Inflammatory macrophage treated with lipopolysaccharide for 1 hour (primary cell): Measurements from ENCODE around the gene SOCS1.

Source experiments
- DNase-seq, 2 donors: peaks; one replicate each; pipeline ENCODE4 v3.0.0-alpha.2; 2020 to 2022

SOCS1 gene

DNA sequence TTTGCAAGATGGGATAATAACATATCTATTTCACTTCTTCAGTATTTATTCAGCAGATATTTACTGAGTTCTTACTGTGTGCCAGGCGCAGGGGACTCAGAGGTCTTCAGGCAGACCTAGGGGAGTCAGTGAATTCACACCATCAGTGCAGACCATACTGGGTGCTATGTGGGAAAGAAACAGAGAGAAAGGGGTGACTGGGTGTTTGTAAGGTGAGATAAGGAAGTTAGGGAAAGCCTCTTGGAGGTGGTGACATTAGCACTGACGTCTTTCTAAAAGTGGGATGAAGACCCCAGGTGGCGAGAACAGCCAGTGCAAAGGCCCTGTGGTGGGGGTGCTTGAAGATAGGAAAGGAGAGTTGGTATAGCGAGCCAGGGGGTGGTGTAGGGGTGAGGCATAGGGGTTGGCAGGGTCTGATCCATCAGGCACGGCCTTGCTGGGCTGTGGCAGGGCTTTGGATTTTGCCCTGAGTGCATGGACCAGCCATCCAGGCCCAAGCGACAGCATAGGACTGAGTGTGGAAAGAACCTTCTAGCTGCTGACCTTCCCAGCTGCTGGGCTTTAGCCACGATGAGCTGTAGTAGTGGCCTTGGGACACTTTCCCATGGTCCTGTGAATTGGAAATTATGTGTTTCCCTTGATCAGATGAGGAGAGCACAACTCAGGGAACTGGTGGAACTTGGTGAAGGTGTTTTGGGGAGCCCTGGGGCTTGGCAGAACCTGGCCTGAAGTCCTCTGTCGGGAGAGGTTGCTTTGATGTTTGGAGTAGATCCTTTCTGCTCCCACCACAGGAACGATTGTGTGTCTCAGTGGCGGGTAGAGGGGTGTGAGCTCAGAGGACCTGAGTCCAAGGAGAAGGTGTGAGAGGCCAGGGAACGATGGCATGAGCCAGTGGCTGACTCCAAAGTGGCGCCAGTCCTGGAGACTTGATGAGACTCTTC lies 3.9 kb upstream of the SOCS1 start:
- DNase-seq: no peak

DNA sequence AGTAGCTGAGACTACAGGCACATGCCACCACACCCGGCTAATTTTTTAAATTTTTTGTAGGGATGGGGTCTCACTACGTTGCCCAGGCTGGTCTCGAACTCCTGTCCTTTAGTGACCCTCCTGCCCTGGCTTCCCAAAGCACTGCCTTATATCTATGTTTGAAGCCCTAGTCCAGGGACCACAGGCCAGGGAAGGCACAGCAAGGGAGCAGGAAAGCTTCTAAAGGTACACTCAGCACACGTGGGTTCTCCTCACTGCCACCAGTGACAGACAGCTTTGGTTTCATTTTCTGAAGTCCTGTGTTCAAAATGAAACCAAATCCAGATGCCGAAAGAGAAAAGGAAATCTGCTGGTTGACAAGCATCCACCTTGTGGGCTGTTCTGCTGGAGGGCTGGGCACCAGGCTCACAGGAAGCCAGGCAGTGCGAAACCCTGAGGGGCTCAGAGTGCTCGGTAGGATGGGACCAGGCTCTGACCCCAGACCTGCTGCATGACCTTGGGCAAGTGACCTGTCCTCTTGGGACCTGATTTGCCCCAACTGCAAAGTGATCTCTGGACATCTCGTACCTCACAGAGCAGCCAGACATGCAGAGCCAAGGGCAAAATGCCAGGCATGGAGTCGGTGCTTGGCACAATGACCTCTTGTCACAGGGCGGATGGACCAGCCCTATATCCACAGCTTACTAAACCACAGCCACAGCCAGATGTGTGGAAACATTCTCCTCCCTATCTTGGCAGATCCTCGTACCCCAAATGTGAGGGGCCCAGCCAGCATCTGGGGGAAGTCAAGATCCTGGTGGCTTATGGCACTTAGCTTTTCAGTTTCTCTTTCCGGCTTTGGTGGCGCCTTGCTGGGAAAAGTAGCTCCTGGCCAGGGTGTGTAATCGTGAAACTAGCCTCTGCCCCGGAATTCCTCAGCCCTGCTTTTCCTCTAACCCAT lies 2.8 kb upstream of the SOCS1 start:
- DNase-seq: peak in 1 of 2 donors; percentile 41

- DNase-seq: peak; percentile 71 to 86
Observed at GRCh38 chr16:11257131-11257938, 1.3 kb upstream of the SOCS1 start.

DNA sequence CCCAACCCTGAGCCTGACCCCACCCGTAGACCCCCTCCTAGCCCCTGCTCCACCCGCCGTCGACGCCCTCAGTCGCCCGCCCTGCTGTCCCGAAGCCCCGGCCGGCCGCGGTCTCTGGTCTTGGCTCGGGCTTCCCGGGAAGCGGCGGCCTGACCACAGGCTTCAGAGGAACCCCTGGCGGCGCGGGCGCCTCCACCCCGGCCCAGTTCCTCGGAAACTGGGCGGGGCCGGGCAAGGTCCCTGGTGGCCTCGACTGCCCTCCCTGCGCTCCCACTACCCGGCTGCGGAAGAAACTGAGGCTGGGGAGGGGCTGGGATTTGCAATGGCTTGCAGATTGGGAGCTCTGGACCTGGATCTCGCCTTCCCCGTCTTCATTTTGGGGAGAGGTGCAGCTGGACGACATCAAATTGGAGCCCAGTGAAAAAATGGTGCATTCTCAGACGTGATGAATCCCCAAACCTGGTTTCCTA lies 692 bp upstream of the SOCS1 start:
- DNase-seq: peak; percentile 53 to 56

GRCh38 chr16:11254913-11255736 lies 879 bp downstream of the SOCS1 start:
- DNase-seq: no peak

GRCh38 chr16:11253995-11254912 lies 1.8 kb downstream of the SOCS1 start:
- no peak for DNase-seq

- no peak for DNase-seq
Observed at GRCh38 chr16:11253009-11253994, 2.7 kb downstream of the SOCS1 start.

- no peak for DNase-seq
Observed at GRCh38 chr16:11252482-11252931, 3.5 kb downstream of the SOCS1 start.

DNA sequence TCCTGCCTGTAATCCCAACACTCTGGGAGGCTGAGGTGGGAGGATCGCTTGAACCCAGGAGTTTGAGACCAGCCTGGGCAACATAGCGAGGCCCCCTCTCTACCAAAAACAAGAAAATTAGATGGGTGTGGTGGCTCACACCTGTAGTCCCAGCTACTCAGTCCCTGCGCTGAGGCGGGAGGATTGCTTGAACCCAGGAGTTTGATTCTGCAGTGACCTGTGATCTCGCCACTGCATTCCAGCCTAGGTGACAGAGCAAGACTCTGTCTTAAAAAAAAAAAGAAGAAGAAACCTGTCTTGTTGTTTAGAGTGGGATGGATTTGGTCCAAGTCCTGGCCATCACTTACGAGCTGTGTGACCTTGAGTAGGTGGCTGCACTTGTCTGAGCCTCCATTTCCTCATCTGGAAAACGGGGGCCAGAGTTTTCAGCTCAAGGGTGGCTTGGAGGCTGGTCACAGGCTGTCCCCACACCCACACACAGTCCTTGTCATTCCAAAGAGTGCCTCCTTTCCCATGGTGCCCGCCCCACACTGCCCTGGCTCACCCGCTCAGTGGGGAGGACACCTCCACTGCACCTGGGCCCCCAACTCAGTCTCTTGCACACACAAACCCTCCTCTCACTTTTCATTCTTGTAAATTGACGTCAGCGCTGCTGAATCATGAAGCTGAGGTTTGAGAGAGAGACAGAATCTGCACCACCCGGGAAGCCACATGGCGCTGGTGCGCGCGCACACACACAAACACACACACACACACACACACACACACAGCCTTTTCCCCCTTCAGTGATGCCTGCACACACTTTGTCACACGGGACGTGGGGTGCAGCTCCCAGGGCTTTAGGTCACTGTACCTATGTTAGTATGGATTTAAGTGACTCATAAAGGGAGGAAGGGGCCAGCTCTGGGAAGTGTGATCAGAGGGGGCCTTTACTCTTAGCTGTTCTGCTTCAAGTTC lies 4.2 kb downstream of the SOCS1 start:
- DNase-seq: peak in 1 of 2 donors; percentile 36

- DNase-seq: no peak
Observed at GRCh38 chr16:11250786-11251524, 5.0 kb downstream of the SOCS1 start.

- no peak for DNase-seq
Observed at GRCh38 chr16:11250091-11250785, 5.8 kb downstream of the SOCS1 start.

GRCh38 chr16:11249233-11250061 lies 6.6 kb downstream of the SOCS1 start:
- DNase-seq: no peak

DNA sequence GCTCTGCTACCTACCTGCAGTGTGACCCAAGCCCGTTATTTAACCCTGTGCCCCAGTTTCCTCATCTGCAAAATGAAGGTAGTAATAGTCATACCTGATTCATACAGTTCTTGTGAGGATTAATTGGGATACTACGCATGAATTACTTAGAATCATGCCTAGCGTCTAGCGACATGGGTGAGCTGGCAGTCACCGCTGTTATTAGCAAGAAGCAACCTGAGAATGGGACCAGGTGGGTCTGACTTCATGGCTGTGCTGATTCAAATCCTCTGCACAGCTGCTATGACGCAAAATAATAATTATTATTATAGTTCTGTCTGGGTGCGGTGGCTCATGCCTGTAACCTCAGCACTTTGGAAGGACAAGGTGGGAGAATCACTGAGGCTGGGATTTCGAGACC lies 7.9 kb downstream of the SOCS1 start:
- no peak for DNase-seq

GRCh38 chr16:11245988-11246387 lies 10.0 kb downstream of the SOCS1 start:
- no peak for DNase-seq

- no peak for DNase-seq
Observed at GRCh38 chr16:11245222-11245737, 10.7 kb downstream of the SOCS1 start.
